Measurements from ENCODE around the gene SUPT4H1. TPM values are rescaled to one million over a fixed set of nuclear protein-coding genes. Genes with fewer than 3 reads are reported as not detected.

The SUPT4H1 gene
- total and polyA plus RNA-seq, 3 donors from 2014 or later, result 59.3 to 98.5 (median 64.4) TPM

GRCh38 chr17:58327363-58328194, 24.4 kb downstream of the SUPT4H1 start:
- WGBS, 2 donors, result 71 to 77% methylated on average over 2 to 19 of the region's 19 CpGs
- Histone ChIP-seq H3K4me1 (peaks cover 8% of the 10 kb centered on the region), H3K9me3 (no peaks in the 10 kb centered on the region), H3K27me3 (no peaks in the 10 kb centered on the region), H3K36me3 (ENCODE audit: low read depth, missing control alignments) (no peaks in the 10 kb centered on the region), H3K4me3 (no peak overlapping the region), H3K27ac (no peak overlapping the region)
- DNase-seq, result no peak
- intact Hi-C loops (cut with DNase I; ENCODE audit: low total_unique reads), result no loop called here
- no peak for TF ChIP-seq POLR2A (IDR thresholded peaks at IDR 0.05)
- TF ChIP-seq CTCF (IDR thresholded peaks at IDR 0.05), result no peak

GRCh38 chr17:58326609-58327362, 25.2 kb downstream of the SUPT4H1 start:
- H3K27ac ChIP-seq, result no peak overlapping the region
- TF ChIP-seq CTCF (IDR thresholded peaks at IDR 0.05) (no peak), POLR2A (IDR thresholded peaks at IDR 0.05) (no peak)
- H3K9me3 ChIP-seq, result no peaks in the 10 kb centered on the region
- no peak overlapping the region for H3K4me3 ChIP-seq
- no peaks in the 10 kb centered on the region for H3K27me3 ChIP-seq
- intact Hi-C loops (cut with DNase I; ENCODE audit: low total_unique reads), result no loop called here
- no peaks in the 10 kb centered on the region for H3K36me3 ChIP-seq (ENCODE audit: low read depth, missing control alignments)
- DNase-seq, result no peak
- peaks cover 8% of the 10 kb centered on the region for H3K4me1 ChIP-seq
- 89 to 90% methylated on average over 4 to 9 of the region's 9 CpGs for WGBS, 2 donors

GRCh38 chr17:58325976-58326468, 26.0 kb downstream of the SUPT4H1 start:
- Histone ChIP-seq H3K9me3 (no peaks in the 10 kb centered on the region), H3K27me3 (no peaks in the 10 kb centered on the region), H3K4me3 (no peak overlapping the region), H3K27ac (no peak overlapping the region), H3K4me1 (peaks cover 8% of the 10 kb centered on the region), H3K36me3 (ENCODE audit: low read depth, missing control alignments) (no peaks in the 10 kb centered on the region)
- 86 to 89% methylated on average over 11 of the region's 11 CpGs for WGBS, 2 donors
- TF ChIP-seq CTCF (IDR thresholded peaks at IDR 0.05) (no peak), POLR2A (IDR thresholded peaks at IDR 0.05) (no peak)
- no peak for DNase-seq
- intact Hi-C loops (cut with DNase I; ENCODE audit: low total_unique reads), result no loop called here

DNA sequence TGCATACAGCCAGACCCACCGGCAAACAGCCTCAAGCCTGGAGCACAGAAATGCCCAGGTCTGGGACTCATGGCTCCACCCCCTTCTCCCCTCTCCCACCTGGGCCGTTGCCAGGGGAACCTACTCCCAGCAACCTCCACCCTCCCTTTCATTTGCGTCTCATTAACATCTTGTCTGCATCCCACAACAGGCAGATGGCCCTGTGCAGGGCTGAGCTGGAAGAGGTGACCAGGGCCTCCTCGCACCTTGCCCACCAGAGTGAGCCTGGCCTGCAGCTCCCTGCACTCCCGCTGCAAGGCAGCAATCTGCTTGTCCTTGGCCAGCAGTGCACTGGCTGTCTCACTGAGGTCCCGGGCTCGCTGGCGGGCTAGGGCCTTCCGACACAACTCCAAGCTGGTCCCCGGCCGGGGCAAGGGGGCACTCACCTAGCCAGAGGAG, 26.7 kb downstream of the SUPT4H1 start:
- TF ChIP-seq POLR2A (IDR thresholded peaks at IDR 0.05), result no peak
- no peak for TF ChIP-seq CTCF (IDR thresholded peaks at IDR 0.05)
- 22 to 70% methylated on average over 2 to 11 of the region's 11 CpGs for WGBS, 2 donors
- Histone ChIP-seq H3K9me3 (no peaks in the 10 kb centered on the region), H3K4me3 (no peak overlapping the region), H3K4me1 (peaks cover 8% of the 10 kb centered on the region), H3K27ac (no peak overlapping the region), H3K36me3 (ENCODE audit: low read depth, missing control alignments) (no peaks in the 10 kb centered on the region), H3K27me3 (no peaks in the 10 kb centered on the region)
- intact Hi-C loops (cut with DNase I; ENCODE audit: low total_unique reads), result no loop called here
- DNase-seq, result no peak

Data from testis (tissue), 3 donors.